PC-9 (cell line): ENCODE measurements around the gene GPR17.

Source experiments
- CTCF ChIP-seq: fragments of 200-600 bp; sonication (generic); conservative IDR thresholded peaks from 2 replicates; pipeline ENCODE4 v1.6.1; 2017; ENCODE audit warnings: mixed run types, antibody characterized with exemption, mild to moderate bottlenecking, moderate library complexity
- EZH2 ChIP-seq: fragments of 200-600 bp; sonication (generic); IDR thresholded peaks from 2 replicates; pipeline ENCODE4 v1.8.0; 2017; ENCODE audit warnings: antibody characterized with exemption, low read depth

- TF ChIP-seq CTCF: no peak
- no peak for TF ChIP-seq EZH2
Observed at GRCh38 chr2:127678991-127679390, 33.0 kb downstream of the GPR17 start.
